K562 (cell line): ENCODE data around the gene TBRG4. TPM values are rescaled to one million over a fixed set of nuclear protein-coding genes. Genes with fewer than 3 reads are reported as not detected.

Experiments
- ATAC-seq: fragments of 200-7000 bp; cut with Tn5 transposase; 3 replicates; pipeline ENCODE4 v1.9.1; 2020; ENCODE audit warnings: moderate library complexity
- BruUV-seq: library from RNA; stranded (reverse); fragments of 400-500 nt; replicated peaks from 2 replicates; lab custom pipeline; 2021; lab: Mats Ljungman, UMichigan
- CTCF ChIA-PET: fragments of 300-600 bp; formaldehyde crosslinking; extraction: SDS; loops from one replicate; lab custom pipeline; 2021; ENCODE audit warnings: low intra/inter-chr PET ratio; lab: Yijun Ruan, JAX
- POLR2A ChIA-PET: fragments of 300-600, 350-650 bp; sonication (Branson Sonifier 250); formaldehyde crosslinking; extraction: SDS; loops from one replicate; lab custom pipeline; 2021; ENCODE audit warnings: antibody characterized with exemption, inconsistent platforms; lab: Yijun Ruan, JAX
- DNase-seq, 4 experiments: peaks; one replicate each; pipeline versions ENCODE4 v3.0.0 to v3.0.0-alpha.2; 2011 to 2018; ENCODE audit warnings: low spot score in 3 of 4, mixed read lengths in 3 of 4; ENCODE audit errors: extremely low read depth in 1 of 4
- FAIRE-seq: peaks from 2 replicates; lab custom pipeline; 2011; peaks lifted over from hg19 to GRCh38; lab: Jason Lieb, UNC
- H2AFZ ChIP-seq: 2 replicates; pipeline ENCODE4 v1.6.0; 2011; ENCODE audit warnings: low read depth, low read length, control low read depth, inconsistent platforms
- H3K27ac ChIP-seq: fragments of 200-600 bp; 3 replicates; pipeline ENCODE4 v1.8.0; 2011; ENCODE audit warnings: low read depth, mild to moderate bottlenecking, control low read depth, inconsistent platforms, low read length, moderate library complexity, mixed read lengths; ENCODE audit errors: extremely low read depth
- H3K27me3 ChIP-seq, 2 experiments: fragments of 300-600 bp in 1 of 2; 2 replicates in 1 of 2; 3 replicates in 1 of 2; pipeline versions ENCODE4 v1.6.0 to v1.8.0; 2011; ENCODE audit warnings: inconsistent platforms in 2 of 2, low read length in 2 of 2, mild to moderate bottlenecking in 1 of 2, mixed read lengths in 1 of 2, moderate library complexity in 1 of 2; ENCODE audit not compliant: control insufficient read depth in 2 of 2, insufficient read depth in 2 of 2
- H3K36me3 ChIP-seq: fragments of 300-600 bp; 3 replicates; pipeline ENCODE4 v1.8.0; 2011; ENCODE audit warnings: mild to moderate bottlenecking, low read length, inconsistent platforms; ENCODE audit not compliant: control insufficient read depth, insufficient read depth
- H3K4me1 ChIP-seq, 2 experiments: fragments of 200-600 bp in 1 of 2; replicated peaks in 1 of 2; 2 replicates in 1 of 2; 3 replicates in 1 of 2; pipeline versions ENCODE4 v1.5.1 to v1.8.0; 2011; ENCODE audit warnings: inconsistent platforms in 2 of 2, low read length in 2 of 2, mild to moderate bottlenecking in 1 of 2, mixed read lengths in 1 of 2, moderate library complexity in 1 of 2; ENCODE audit not compliant: control insufficient read depth in 2 of 2, insufficient read depth in 2 of 2
- H3K4me2 ChIP-seq: 2 replicates; pipeline ENCODE4 v1.6.1; 2011; ENCODE audit warnings: low read length, control low read depth, inconsistent platforms, mixed read lengths; ENCODE audit not compliant: insufficient read depth
- H3K4me3 ChIP-seq: fragments of 200-600 bp; sonication (generic), shearing (Covaris generic); 2 replicates; pipeline ENCODE4 v1.5.1; 2016; ENCODE audit warnings: control low read depth, inconsistent platforms
- H3K79me2 ChIP-seq: fragments of 200-600 bp; 3 replicates; pipeline ENCODE4 v1.8.0; 2011; ENCODE audit warnings: low read length, inconsistent platforms; ENCODE audit not compliant: control insufficient read depth, insufficient read depth
- H3K9ac ChIP-seq, 2 experiments: 2 replicates each; pipeline versions ENCODE4 v1.6.0 to v1.6.1; 2011; ENCODE audit warnings: low read depth in 2 of 2, low read length in 2 of 2, control low read depth in 1 of 2, inconsistent platforms in 1 of 2, mild to moderate bottlenecking in 1 of 2, mixed read lengths in 1 of 2; ENCODE audit not compliant: insufficient read depth in 1 of 2
- H3K9me1 ChIP-seq: one replicate; pipeline ENCODE4 v1.6.0; 2011; ENCODE audit warnings: inconsistent platforms, mild to moderate bottlenecking, low read length, moderate library complexity; ENCODE audit not compliant: control insufficient read depth, insufficient read depth
- H3K9me3 ChIP-seq: replicated peaks from 2 replicates; pipeline ENCODE4 v1.5.1; 2011; ENCODE audit warnings: low read depth, low read length, inconsistent platforms; ENCODE audit not compliant: control insufficient read depth, insufficient read depth
- H4K20me1 ChIP-seq: replicated peaks from 2 replicates; pipeline ENCODE4 v1.6.1; 2011; ENCODE audit warnings: low read length, inconsistent platforms, mixed read lengths; ENCODE audit not compliant: control insufficient read depth, insufficient read depth
- ARID3A ChIP-seq: IDR thresholded peaks from 2 replicates; pipeline ENCODE4 v1.6.1; 2012; ENCODE audit warnings: low read depth, low read length, improper control_type of control experiment, borderline replicate concordance
- CREBBP ChIP-seq: IDR thresholded peaks from one replicate; pipeline ENCODE4 v1.6.1; 2012; ENCODE audit warnings: low read depth, mild to moderate bottlenecking, control low read depth, inconsistent platforms, low read length
- ETV6 ChIP-seq, 3 experiments: fragments of 150-350 bp in 1 of 3; sonication (generic) in 1 of 3; formaldehyde crosslinking in 1 of 3; IDR thresholded peaks; 2 replicates each; pipeline versions ENCODE4 v1.6.1 to v1.8.0; 2014 to 2022; ENCODE audit warnings: borderline replicate concordance in 2 of 3, low read depth in 2 of 3, antibody characterized with exemption in 1 of 3, low read length in 1 of 3, mild to moderate bottlenecking in 1 of 3, missing genetic modification reagents in 1 of 3
- HMGXB4 ChIP-seq: sonication (generic); formaldehyde crosslinking; IDR thresholded peaks from 2 replicates; pipeline ENCODE4 v1.8.1; 2023; ENCODE audit warnings: mild to moderate bottlenecking, missing genetic modification reagents
- POLR2AphosphoS5 ChIP-seq: IDR thresholded peaks from 2 replicates; pipeline ENCODE4 v1.6.1; 2011; ENCODE audit warnings: mild to moderate bottlenecking, low read depth, low read length, moderate library complexity; ENCODE audit not compliant: control insufficient read depth, insufficient read depth
- SAFB ChIP-seq: fragments of 200-400 bp; formaldehyde crosslinking; IDR thresholded peaks from 2 replicates; pipeline ENCODE4 v1.6.1; 2017; ENCODE audit warnings: low read depth, low read length, borderline replicate concordance
- SFPQ ChIP-seq: fragments of 200-400 bp; formaldehyde crosslinking; IDR thresholded peaks from 2 replicates; pipeline ENCODE4 v1.6.1; 2017; ENCODE audit warnings: mild to moderate bottlenecking, low read depth, low read length, moderate library complexity
- ZMIZ1 ChIP-seq, 2 experiments: fragments of 150-350 bp in 1 of 2; IDR thresholded peaks; 2 replicates each; pipeline ENCODE4 v1.6.1; 2012 to 2016; ENCODE audit warnings: low read depth in 2 of 2, low read length in 2 of 2, mild to moderate bottlenecking in 1 of 2, moderate library complexity in 1 of 2
- ZNF282 ChIP-seq: sonication (generic); formaldehyde crosslinking; IDR thresholded peaks from 2 replicates; pipeline ENCODE4 v1.8.1; 2023; ENCODE audit warnings: missing genetic modification reagents
- ZNF311 ChIP-seq: fragments of 250-450 bp; sonication (Bioruptor Pico); IDR thresholded peaks from 2 replicates; pipeline ENCODE4 v1.4.0; 2020; ENCODE audit warnings: mild to moderate bottlenecking, moderate library complexity
- ZNF354B ChIP-seq: fragments of 250-450 bp; sonication (Bioruptor Pico); IDR thresholded peaks from 2 replicates; pipeline ENCODE4 v1.4.0; 2020
- WGBS: fragments of 100-300 bp; shearing (Covaris generic); methylation state at CpG from one replicate; pipeline ENCODE4 v1.1.6; 2016; ENCODE audit warnings: low coverage, mixed read lengths; ENCODE audit not compliant: insufficient coverage; ENCODE audit errors: missing lambda C conversion rate; 5-methylcytosine and 5-hydroxymethylcytosine counted together
- in situ Hi-C: fragments of 300-500 bp; cut with MboI; formaldehyde crosslinking; loops from 4 replicates; pipeline ENCODE4 v1.15.0; 2018; ENCODE audit warnings: inconsistent platforms, mixed read lengths
- intact Hi-C: fragments of 100-400 bp; cut with micrococcal nuclease; formaldehyde crosslinking; loops from 2 replicates; pipeline ENCODE4 v1.14.2; 2022
- polyA plus RNA-seq, 8 experiments: library from polyadenylated mRNA; depleted of rRNA in 4 of 8; stranded (reverse) in 5 of 8; unstranded in 3 of 8; fragments of >200 nt; fragmentation: Nextera tagmentation in 2 of 8; fragmentation: Illumina TruSeq in 1 of 8; extraction: Ambion mirVana in 2 of 8; extraction: Trizol in 1 of 8; gene quantifications; 2 replicates each; pipeline versions ENCODE4 v1.2.1 to v1.2.3, GENCODE V29; 2011 to 2014; ENCODE audit warnings: inconsistent platforms in 1 of 8, missing spikeins in 1 of 8
- total RNA-seq, 7 experiments: library from RNA; depleted of rRNA in 6 of 7; stranded (reverse); fragments of >200 nt in 6 of 7; fragmentation: Illumina TruSeq in 2 of 7; extraction: Trizol in 2 of 7; gene quantifications; 2 replicates each; pipeline versions ENCODE4 v1.2.1 to v1.2.3, GENCODE V29; 2011 to 2021; ENCODE audit warnings: low replicate concordance in 1 of 7

The TBRG4 gene
- total and polyA plus RNA-seq, 9 of the 15 experiments (the other 6 are each of a cell fraction or from before 2014, with no cell fraction given) = 11.2 to 322 (median 216) TPM

GRCh38 chr7:45118889-45119331 is 7.4 kb upstream of the TBRG4 start:
- H3K9ac ChIP-seq = peak overlapping the region in 1 of 2 experiments; percentile 15; a peak in 1 of 4 replicates
- ATAC-seq (0 out of 3 replicates have a peak, but pooled peaks have one; percentile 15), FAIRE-seq (no peak), DNase-seq (no peak)
- H3K9me1 ChIP-seq = no peaks in the 10 kb centered on the region
- H3K36me3 ChIP-seq = no peaks in the 10 kb centered on the region
- H3K4me1 ChIP-seq = peaks cover 0 to 11% of the 10 kb centered on the region in 2 experiments; a peak in 4 of 5 replicates
- H4K20me1 ChIP-seq = no peaks in the 10 kb centered on the region
- BruUV-seq = no TSS peak
- no peak overlapping the region for H3K27ac ChIP-seq
- H3K27me3 ChIP-seq = no peaks in the 10 kb centered on the region
- ChIA-PET CTCF (no interaction called here), POLR2A (interaction anchor here (1.6 kb wide), 1 partner anchor 271 kb away, joined by 3 read pairs; the partner anchor contains the start of gene H2AZ2)
- in situ Hi-C loops = no loop called here
- H3K4me3 ChIP-seq = no peak overlapping the region
- no peak overlapping the region for H3K4me2 ChIP-seq
- no peak overlapping the region for H2AFZ ChIP-seq
- no peaks in the 10 kb centered on the region for H3K9me3 ChIP-seq
- intact Hi-C loops = no loop called here
- H3K79me2 ChIP-seq = no peaks in the 10 kb centered on the region
- 33% methylated on average over 3 of the region's 3 CpGs for WGBS
- TF ChIP-seq SFPQ (no peak), ZMIZ1 (IDR thresholded peaks at IDR 0.05; ENCODE audit: low read depth in 2 of 2, low read length in 2 of 2) (no peak), CREBBP (no peak), ETV6 (IDR thresholded peaks at IDR 0.05; ENCODE audit: borderline replicate concordance in 1 of 2, low read depth in 2 of 2, low read length in 1 of 2) (no peak), ETV6 (CRISPR knock-in tag; IDR thresholded peaks at IDR 0.05; ENCODE audit: borderline replicate concordance) (no peak), HMGXB4 (no peak), POLR2AphosphoS5 (no peak), ZNF354B (CRISPR knock-in tag) (no peak), ARID3A (no peak), SAFB (no peak), ZNF282 (CRISPR knock-in tag) (no peak), ZNF311 (no peak)
